UCSD-AML1 (cell line): ENCODE results near the gene SH2D1B.

Experiments used
- DNase-seq: peaks from one replicate; lab custom pipeline; 2025; ENCODE audit not compliant: unreplicated experiment; lab: John Stamatoyannopoulos, UW

SH2D1B gene

GRCh38 chr1:162383516-162383915 is 28.4 kb downstream of the SH2D1B start:
- DNase-seq = no peak

DNA sequence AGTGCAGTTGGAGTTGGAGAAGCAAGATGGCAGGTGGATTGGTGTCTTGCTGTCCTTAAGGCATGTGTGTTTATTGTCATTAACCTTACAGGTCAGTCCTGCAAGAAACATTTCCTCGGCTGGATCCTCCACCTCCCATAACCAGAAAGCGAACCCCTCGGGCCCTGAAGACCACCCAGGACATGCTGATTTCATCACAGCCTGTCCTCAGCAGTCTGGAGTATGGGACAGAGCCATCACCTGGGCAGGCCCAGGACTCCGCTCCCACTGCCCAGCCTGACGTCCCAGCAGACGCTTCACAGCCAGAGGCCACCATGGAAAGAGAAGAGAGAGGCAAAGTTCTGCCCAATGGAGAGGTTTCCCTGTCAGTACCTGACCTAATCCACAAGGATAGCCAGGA is 28.8 kb downstream of the SH2D1B start:
- no peak for DNase-seq

DNA sequence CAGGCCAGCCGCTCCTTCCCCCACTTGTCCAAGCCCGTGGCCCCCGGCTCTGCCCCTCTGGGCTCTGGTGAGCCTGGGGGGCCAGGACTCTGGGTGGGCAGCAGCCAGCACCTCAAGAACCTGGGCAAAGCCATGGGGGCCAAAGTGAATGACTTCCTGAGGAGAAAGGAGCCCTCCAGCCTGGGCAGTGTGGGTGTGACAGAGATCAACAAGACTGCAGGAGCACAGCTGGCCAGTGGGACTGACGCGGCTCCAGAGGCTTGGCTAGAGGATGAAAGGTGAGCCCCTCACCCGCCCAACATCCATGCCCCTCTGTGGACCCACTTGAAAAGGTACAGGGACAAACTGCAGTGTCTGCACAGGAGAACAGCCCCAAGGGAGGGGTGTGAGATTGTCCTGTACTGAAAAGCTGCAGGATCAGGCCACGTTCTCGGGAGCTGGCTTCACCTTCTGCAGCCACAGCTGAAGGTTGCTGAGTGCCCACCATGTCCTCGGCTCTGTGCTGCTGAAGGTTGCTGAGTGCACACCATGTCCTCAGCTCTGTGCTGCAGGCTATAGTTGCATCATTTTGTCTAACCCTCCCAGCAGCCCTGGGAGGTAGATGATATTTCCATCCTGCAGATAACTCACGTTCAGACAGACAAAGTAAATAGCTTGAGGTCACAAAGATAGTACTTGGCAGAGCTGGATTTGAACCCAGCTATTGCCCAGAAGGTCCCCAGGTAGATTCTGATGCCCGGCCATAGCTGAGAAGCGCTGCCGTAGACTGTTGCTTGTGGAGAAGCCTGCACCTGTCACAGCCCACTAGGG is 29.8 kb downstream of the SH2D1B start:
- no peak for DNase-seq

DNA sequence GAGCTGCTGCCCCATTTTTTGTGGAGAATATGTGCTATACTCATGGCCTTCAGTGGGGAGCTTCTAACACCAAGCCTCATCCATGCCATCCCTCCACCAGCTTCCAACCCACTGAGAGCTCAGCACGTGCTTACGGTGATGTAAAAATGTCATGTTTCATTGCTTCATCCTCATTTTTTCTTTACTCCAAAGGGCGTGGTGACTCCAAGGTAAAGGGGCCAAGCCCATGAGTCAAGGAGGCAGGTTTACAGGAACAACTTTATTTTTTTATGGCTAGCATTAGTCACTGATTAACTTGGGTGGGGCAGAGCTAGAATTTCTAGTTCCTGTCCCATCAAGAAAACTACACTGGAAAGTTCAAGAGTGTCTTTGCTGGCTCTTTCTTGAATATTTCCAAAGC is 30.6 kb downstream of the SH2D1B start, which contains the start of gene C1orf226:
TSS of gene C1orf226 (plus strand) at position 346 of the 400 bp plus-strand sequence. CDS start 174 bp downstream, outside the sequence.
- DNase-seq = no peak

GRCh38 chr1:162380061-162380846 is 31.7 kb downstream of the SH2D1B start:
- no peak for DNase-seq

DNA sequence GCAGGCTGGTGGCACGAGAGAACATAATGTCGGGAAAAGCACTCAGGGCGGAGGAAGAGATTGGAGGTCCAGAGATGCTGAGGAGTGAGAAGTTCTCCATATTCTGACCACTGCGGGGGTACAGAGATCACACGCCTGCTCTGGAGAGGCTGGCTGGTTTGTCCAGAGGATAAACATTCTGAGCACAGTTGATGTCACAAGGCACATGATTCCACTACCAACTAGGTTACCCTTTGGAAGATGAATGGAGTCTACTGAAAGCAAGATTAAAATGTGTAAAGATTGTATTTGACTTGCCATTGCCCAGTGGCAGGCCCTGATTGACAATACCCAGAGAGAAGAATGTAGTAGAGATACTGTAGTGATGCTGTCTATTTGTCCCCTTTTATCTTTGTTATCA is 35.2 kb downstream of the SH2D1B start, which contains the start of gene SPATA46:
TSS of gene SPATA46 (minus strand) at position 164 of the 400 bp plus-strand sequence. CDS start at position 100, 64 bp downstream.
- DNase-seq = no peak

GRCh38 chr1:162375463-162375862 is 36.5 kb downstream of the SH2D1B start:
- no peak for DNase-seq

DNA sequence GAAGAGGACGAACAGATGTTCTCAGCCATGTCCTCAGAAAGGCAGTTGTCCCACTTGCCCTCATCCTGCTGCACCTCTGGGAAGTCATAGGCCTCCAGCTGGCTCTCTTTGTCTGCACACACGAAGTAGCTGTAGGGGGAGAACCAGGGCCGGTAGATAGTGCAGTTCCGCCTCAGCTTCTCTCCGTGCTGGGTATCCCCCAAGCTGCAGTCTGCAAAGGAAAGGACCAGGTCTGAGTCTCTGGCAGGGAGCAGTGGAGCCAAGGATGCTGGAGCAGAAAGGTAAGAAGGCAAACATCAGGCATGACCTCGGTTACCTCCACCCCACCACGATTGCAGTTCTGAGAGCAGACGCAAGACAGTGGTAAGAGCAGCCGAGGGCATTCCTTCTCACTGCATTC is 37.5 kb downstream of the SH2D1B start:
- DNase-seq = no peak

DNA sequence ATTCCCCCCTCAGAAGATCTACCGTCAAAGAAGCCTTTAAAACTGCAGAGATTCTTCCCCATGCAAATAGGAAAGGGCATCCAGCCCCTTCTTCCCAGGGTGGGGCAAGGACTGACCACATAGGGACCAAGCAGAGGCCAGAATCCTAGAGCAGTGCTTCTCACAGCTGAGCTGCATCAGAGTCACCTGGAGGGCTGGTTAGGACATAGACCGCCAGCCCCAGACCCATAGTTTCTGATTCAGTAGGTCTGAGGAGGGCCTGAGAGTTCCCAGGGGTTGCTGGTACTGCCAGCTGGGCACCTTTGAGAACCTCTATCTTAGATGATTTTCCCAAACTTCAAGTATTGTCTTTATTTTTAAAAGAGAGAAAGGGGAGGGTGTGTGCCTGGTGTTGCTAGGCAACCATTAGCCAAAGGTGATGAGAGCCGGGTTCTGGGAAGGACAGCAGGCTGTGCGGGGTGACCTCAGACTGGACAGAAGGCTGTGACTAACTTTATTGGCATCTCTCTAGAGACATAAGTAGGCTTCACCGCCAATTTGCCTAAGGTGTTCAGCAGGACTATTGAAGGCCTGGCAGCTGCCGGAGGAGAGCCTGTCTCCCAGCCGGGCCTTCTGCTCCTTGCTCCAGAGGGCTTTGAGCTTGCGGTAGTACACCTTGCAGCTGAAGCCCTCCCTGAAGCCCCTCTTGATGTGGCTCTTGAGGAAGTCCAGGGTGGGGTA is 38.2 kb downstream of the SH2D1B start:
- no peak for DNase-seq

- DNase-seq = no peak
These were observed 38.9 kb downstream of the SH2D1B start for GRCh38 chr1:162373072-162373427.

DNA sequence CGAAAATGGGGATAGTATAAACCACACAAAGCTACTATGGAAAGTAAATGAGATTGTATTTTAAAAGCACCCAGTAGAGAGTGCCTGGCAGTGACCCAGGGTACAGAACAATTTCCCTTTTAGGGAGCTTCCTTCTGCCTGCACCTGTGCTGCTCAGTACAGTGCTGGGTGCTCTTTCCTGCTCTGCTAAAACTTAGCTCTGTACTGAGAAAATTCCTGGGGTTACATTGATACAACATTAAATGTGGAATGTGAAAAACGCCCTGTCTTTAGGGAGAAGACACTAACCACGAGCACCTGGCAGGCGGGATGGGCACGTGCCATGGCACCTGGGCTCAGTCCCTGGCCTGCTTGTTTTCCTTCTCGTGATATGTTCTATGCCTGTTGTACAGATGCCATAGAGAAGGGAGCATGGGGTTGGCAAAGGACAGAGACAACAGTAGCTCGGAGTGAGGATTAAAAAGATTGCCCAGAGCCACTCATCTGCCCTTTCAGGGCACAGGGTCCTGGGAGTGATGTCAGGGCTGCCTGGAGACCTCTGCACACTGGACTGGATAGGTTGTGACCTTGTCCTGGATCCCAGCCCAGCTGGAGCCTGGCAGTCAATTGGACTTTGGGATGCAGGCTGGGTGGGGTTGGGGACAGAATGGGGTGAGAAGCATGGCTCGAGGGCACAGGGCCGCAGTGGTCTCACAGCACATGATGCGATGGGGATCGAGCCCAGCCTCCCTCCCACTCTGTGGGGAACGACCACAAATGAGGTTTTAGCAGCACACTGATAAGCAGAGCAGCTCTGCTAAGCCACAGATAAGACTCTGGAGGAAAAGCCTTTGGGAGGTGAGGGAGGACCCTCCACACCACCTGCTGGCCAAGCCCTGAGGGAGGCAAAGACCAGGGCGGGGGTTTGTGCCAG is 39.5 kb downstream of the SH2D1B start:
- no peak for DNase-seq

DNA sequence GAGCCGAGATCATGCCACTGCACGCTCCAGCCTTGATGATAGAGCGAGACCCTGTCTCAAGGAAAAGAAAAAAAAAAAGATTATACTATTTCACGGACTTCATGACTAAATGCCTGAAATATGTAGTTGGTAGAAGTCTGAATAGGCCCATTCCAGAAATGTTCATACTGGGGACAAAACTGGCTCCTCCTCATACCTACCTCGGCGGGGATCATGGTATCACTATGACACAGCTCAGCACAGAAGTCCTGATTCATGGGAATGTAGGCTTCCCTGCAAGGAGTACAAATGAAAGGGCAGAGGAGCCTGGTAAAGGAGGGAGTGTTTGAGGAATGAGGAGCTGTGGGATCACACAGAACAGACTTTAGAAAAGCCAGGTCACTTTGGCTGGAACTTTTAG is 40.3 kb downstream of the SH2D1B start:
- no peak for DNase-seq

- DNase-seq = no peak
These were observed 41.2 kb downstream of the SH2D1B start for GRCh38 chr1:162370721-162371120.

GRCh38 chr1:162370161-162370560 is 41.8 kb downstream of the SH2D1B start:
- DNase-seq = no peak

DNA sequence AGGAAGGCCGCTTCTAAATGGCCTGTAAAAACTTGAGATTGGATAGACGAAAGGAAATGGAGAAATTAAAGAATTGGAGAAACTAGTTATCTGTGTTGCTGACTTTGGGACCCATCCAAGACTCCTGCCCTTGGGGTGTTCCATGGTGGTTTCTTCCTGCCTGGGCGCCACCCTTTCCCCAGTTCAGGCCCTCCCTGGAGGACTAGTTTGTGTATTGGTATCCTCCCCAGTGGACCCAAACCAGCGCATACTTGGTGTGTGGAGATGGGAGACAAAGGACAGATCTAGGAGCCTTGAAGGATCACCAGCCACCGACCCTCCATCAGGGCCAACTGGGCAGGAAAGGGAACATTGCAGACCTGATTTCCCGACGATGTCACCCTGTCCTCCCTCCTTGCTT is 42.4 kb downstream of the SH2D1B start:
- no peak for DNase-seq

- no peak for DNase-seq
These were observed 43.5 kb downstream of the SH2D1B start for GRCh38 chr1:162368451-162368850.

GRCh38 chr1:162367772-162368171 is 44.2 kb downstream of the SH2D1B start:
- no peak for DNase-seq

DNA sequence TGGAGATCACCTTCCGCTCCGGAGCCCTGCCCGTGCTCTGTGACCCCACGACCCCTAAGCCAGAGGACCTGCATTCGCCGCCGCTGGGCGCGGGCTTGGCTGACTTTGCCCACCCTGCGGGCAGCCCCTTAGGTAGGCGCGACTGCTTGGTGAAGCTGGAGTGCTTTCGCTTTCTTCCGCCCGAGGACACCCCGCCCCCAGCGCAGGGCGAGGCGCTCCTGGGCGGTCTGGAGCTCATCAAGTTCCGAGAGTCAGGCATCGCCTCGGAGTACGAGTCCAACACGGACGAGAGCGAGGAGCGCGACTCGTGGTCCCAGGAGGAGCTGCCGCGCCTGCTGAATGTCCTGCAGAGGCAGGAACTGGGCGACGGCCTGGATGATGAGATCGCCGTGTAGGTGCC is 44.9 kb downstream of the SH2D1B start:
- no peak for DNase-seq

- no peak for DNase-seq
These were observed 45.3 kb downstream of the SH2D1B start for GRCh38 chr1:162366671-162367070.

GRCh38 chr1:162366149-162366548 is 45.8 kb downstream of the SH2D1B start:
- DNase-seq = no peak
